Uterus (tissue), 4 donors: ENCODE measurements around the gene CENPF. TPM values are rescaled to one million over a fixed set of nuclear protein-coding genes. Genes with fewer than 3 reads are reported as not detected.

Source experiments
- DNase-seq, 2 donors: peaks; one replicate each; pipeline ENCODE4 v3.0.0-alpha.2; 2019 to 2020
- H3K27ac ChIP-seq, 2 donors: fragments of 200-600 bp; sonication (generic); 1 replicate in 1 of 2; 2 replicates in 1 of 2; pipeline ENCODE4 v1.5.1; 2016 to 2018
- H3K27me3 ChIP-seq, 2 donors: fragments of 200-600 bp; sonication (generic); one replicate each; pipeline ENCODE4 v1.5.1; 2018 to 2019; ENCODE audit warnings: control low read depth in 1 of 2
- H3K36me3 ChIP-seq, 2 donors: fragments of 200-600 bp; sonication (generic); one replicate each; pipeline ENCODE4 v1.5.1; 2019; ENCODE audit warnings: control low read depth in 1 of 2
- H3K4me1 ChIP-seq, 2 donors: fragments of 200-600 bp; sonication (generic); one replicate each; pipeline ENCODE4 v1.5.1; 2018 to 2019; ENCODE audit warnings: control low read depth in 1 of 2
- H3K4me3 ChIP-seq, 2 donors: fragments of 200-600 bp; sonication (generic); 1 replicate in 1 of 2; 2 replicates in 1 of 2; pipeline ENCODE4 v1.5.1; 2018 to 2019; ENCODE audit warnings: mild to moderate bottlenecking in 1 of 2
- H3K9me3 ChIP-seq, 2 donors: fragments of 200-600 bp; sonication (generic); one replicate each; pipeline ENCODE4 v1.5.1; 2019; ENCODE audit warnings: control low read depth in 1 of 2
- POLR2A ChIP-seq, 2 donors: fragments of 450-650 bp; IDR thresholded peaks; one replicate each; pipeline ENCODE4 v1.6.1; 2016; ENCODE audit warnings: antibody characterized with exemption in 2 of 2, mild to moderate bottlenecking in 1 of 2, moderate library complexity in 1 of 2
- intact Hi-C: fragments of 100-400 bp; cut with DNase I; formaldehyde crosslinking; loops from one replicate; pipeline ENCODE4 v1.15.1; 2023; ENCODE audit warnings: low total_unique reads
- total RNA-seq, 4 donors: library from RNA; depleted of rRNA in 3 of 4; stranded (reverse); fragments of >200 nt in 3 of 4; gene quantifications; one replicate each; pipeline versions ENCODE4 v1.1.0 to v1.2.4, GENCODE V29; 2014 to 2023
- TF ChIP-seq, protein P1 (sequence below), 4 experiments: fragments of 200-600 bp in 2 of 4; fragments of 450-650 bp in 2 of 4; sonication (generic) in 2 of 4; IDR thresholded peaks; one replicate each; pipeline ENCODE4 v1.5.1; 2016 to 2019; ENCODE audit warnings: antibody characterized with exemption in 4 of 4, mild to moderate bottlenecking in 2 of 4, moderate library complexity in 1 of 4
- donor health status: DM: yes; HTN: yes; CAD: no.

Gene CENPF
- total RNA-seq, 4 donors from 2014 or later = under 0.01 to 41.2 (median 5.7) TPM

DNA sequence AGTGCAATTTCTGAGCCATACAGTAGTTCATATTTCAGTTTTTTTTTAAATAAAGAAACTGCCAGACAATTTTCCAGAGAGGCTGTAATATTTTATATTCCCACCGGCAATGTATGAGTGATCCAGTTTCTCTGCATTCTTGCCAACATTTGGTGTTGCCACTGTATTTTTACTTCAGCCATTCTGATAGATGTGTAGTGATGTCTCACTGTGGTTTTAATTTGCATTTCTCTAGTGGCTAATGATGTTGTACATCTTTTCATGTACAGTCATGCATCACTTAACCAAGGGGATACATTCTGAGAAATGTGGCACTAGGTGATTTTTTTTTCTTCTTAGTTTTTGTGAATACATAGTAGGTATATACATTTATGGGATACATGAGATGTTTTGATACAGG, 99.6 kb downstream of the CENPF start:
- intact Hi-C loops = no loop called here
- Histone ChIP-seq H3K27ac (no peak overlapping the region), H3K4me1 (no peaks in the 10 kb centered on the region), H3K27me3 (no peaks in the 10 kb centered on the region), H3K4me3 (no peak overlapping the region), H3K9me3 (no peaks in the 10 kb centered on the region), H3K36me3 (no peaks in the 10 kb centered on the region)
- no peak for DNase-seq
- TF ChIP-seq, protein P1, sequence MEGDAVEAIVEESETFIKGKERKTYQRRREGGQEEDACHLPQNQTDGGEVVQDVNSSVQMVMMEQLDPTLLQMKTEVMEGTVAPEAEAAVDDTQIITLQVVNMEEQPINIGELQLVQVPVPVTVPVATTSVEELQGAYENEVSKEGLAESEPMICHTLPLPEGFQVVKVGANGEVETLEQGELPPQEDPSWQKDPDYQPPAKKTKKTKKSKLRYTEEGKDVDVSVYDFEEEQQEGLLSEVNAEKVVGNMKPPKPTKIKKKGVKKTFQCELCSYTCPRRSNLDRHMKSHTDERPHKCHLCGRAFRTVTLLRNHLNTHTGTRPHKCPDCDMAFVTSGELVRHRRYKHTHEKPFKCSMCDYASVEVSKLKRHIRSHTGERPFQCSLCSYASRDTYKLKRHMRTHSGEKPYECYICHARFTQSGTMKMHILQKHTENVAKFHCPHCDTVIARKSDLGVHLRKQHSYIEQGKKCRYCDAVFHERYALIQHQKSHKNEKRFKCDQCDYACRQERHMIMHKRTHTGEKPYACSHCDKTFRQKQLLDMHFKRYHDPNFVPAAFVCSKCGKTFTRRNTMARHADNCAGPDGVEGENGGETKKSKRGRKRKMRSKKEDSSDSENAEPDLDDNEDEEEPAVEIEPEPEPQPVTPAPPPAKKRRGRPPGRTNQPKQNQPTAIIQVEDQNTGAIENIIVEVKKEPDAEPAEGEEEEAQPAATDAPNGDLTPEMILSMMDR (IDR thresholded peaks at IDR 0.05) = no peak
- TF ChIP-seq POLR2A (IDR thresholded peaks at IDR 0.05) = no peak

DNA sequence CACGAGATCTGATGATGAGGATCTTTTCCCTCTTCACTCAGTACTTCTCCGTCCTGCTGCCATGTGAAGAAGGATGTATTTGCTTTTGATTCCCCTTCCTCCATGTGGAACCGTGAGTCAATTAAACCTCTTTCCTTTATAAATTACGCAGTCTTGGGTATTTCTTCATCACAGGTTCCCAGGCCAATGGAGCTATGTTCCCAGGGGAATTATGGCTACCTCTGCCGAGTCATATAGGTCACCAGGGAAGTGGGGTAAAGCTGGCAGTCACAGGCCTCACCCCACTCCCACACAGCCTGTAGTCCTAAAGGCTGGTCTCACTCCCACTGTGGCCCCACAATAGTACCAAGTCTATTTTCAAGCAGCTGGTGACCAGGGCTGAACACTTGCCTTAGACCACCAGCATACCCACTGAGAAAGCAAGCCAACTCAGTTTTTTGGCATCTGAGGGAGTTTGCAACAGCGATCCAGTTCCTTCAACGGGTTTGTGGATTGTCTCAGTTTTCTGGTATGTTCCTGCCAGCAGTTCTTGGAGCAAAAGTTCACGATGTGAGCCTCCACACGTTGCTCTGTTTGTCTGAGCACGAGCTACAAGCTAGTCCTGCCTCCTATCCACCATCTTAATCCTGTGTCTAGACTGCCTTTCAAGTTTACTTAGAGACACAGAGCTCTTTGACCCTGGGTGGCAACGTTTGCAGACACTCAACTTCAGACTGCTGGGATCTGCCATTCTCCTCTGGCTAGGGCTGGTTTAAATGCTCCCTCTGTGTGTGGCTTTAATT, 104.5 kb downstream of the CENPF start:
- Histone ChIP-seq H3K4me1 (no peaks in the 10 kb centered on the region), H3K36me3 (no peaks in the 10 kb centered on the region), H3K9me3 (no peaks in the 10 kb centered on the region), H3K27ac (no peak overlapping the region), H3K4me3 (no peak overlapping the region), H3K27me3 (no peaks in the 10 kb centered on the region)
- intact Hi-C loops = no loop called here
- no peak for DNase-seq
- TF ChIP-seq POLR2A (IDR thresholded peaks at IDR 0.05) = no peak
- TF ChIP-seq, protein P1 (IDR thresholded peaks at IDR 0.05) = no peak

DNA sequence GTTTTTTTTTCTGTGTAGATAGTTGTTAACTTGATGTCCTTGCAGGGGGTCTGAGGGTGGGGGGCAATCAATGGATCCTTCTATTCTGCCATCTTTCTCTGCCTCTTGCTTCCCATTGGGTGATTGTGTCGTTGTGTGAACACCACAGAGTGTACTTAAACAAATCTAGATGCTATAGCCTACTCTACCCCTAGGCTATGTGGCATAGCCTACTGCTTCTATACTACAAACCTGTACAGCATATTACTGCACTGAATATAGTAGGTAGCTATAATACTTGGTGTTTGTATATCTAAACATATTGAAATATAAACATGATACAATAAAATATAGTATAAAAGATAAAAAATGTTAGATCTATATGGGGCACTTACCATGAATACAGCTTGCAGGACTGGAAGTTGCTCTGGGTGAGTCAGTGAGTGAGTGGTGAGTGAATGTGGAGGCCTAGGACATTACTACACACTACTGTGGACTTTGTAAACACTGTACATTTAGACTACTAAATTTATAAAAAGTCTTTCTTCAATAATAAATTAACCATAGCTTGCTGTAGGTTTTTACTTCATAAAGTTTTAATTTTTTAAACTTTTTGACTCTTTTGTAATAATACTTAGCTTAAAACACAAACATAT, 105.4 kb downstream of the CENPF start:
- intact Hi-C loops = no loop called here
- no peaks in the 10 kb centered on the region for H3K27me3 ChIP-seq
- DNase-seq = no peak
- TF ChIP-seq, protein P1 (IDR thresholded peaks at IDR 0.05) = no peak
- no peak for TF ChIP-seq POLR2A (IDR thresholded peaks at IDR 0.05)
- H3K9me3 ChIP-seq = no peaks in the 10 kb centered on the region
- H3K36me3 ChIP-seq = no peaks in the 10 kb centered on the region
- no peak overlapping the region for H3K4me3 ChIP-seq
- no peak overlapping the region for H3K27ac ChIP-seq
- H3K4me1 ChIP-seq = no peaks in the 10 kb centered on the region

DNA sequence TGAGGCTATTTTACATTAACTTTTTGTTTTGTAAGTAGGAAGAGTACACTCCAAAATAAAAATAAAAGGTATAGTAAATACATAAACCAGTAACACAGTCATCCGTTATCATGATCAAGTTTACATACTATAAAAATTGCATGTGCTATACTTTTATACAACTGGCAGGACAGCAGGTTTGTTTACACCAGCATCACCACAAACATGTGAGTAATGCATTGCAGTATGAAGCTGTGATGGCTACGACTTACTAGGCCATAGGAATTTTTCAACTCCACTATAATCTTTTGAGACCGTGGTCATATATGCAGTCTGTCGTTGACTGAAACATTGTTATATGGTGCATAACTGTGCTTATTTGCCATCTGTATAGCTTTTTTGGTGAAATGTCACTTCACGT, 106.2 kb downstream of the CENPF start:
- no peak overlapping the region for H3K27ac ChIP-seq
- no peaks in the 10 kb centered on the region for H3K4me1 ChIP-seq
- TF ChIP-seq, protein P1 (IDR thresholded peaks at IDR 0.05) = no peak
- no peak for TF ChIP-seq POLR2A (IDR thresholded peaks at IDR 0.05)
- no peaks in the 10 kb centered on the region for H3K36me3 ChIP-seq
- H3K9me3 ChIP-seq = no peaks in the 10 kb centered on the region
- intact Hi-C loops = no loop called here
- H3K27me3 ChIP-seq = no peaks in the 10 kb centered on the region
- no peak for DNase-seq
- H3K4me3 ChIP-seq = no peak overlapping the region

DNA sequence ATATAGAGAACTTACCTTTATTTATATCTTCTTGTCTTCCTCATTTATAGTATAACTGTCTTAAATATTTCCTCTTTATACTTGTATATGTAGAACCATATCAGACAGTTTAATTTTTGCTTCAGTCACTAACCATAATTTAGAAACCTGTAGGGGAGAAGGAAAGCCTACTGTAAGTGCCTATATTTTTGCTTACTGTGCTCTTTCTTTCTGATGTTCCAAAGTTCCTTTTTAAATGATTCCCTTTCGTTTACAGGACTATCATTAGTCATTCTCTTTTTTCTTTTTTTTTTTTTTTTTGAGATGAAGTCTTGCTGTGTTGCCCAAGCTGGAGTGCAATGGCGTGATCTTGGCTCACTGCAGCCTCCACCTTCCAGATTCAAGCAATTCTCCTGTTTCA, 109.7 kb downstream of the CENPF start:
- H3K27me3 ChIP-seq = no peaks in the 10 kb centered on the region
- intact Hi-C loops = no loop called here
- no peaks in the 10 kb centered on the region for H3K9me3 ChIP-seq
- no peak for TF ChIP-seq POLR2A (IDR thresholded peaks at IDR 0.05)
- TF ChIP-seq, protein P1 (IDR thresholded peaks at IDR 0.05) = no peak
- H3K4me1 ChIP-seq = no peaks in the 10 kb centered on the region
- H3K27ac ChIP-seq = no peak overlapping the region
- H3K4me3 ChIP-seq = no peak overlapping the region
- no peaks in the 10 kb centered on the region for H3K36me3 ChIP-seq
- DNase-seq = no peak
